Ovary (tissue), 10 donors: ENCODE data around the gene SETDB2. TPM values are rescaled to one million over a fixed set of nuclear protein-coding genes. Genes with fewer than 3 reads are reported as not detected.

Experiments used
- DNase-seq, 5 donors: peaks; one replicate each; pipeline ENCODE4 v3.0.0-alpha.2; 2019 to 2020
- H3K27ac ChIP-seq, 2 donors: fragments of 200-600 bp; one replicate each; pipeline versions ENCODE4 v1.5.1 to v1.8.0; 2019 to 2022
- H3K27me3 ChIP-seq: fragments of 200-600 bp; one replicate; pipeline ENCODE4 v1.8.0; 2022
- H3K36me3 ChIP-seq: fragments of 200-600 bp; sonication (generic); one replicate; pipeline ENCODE4 v1.5.1; 2019
- H3K4me1 ChIP-seq: one replicate; pipeline ENCODE4 v1.8.1; 2013; ENCODE audit warnings: mild to moderate bottlenecking, moderate library complexity; ENCODE audit not compliant: insufficient read depth
- H3K4me3 ChIP-seq: fragments of 200-600 bp; sonication (generic); one replicate; pipeline ENCODE4 v1.5.1; 2017
- H3K9me3 ChIP-seq, 2 donors: fragments of 200-600 bp in 1 of 2; sonication (generic) in 1 of 2; one replicate each; pipeline versions ENCODE4 v1.5.1 to v1.8.1; 2013 to 2019; ENCODE audit warnings: mild to moderate bottlenecking in 1 of 2, moderate library complexity in 1 of 2
- EP300 ChIP-seq: sonication (generic); formaldehyde crosslinking; IDR thresholded peaks from one replicate; pipeline ENCODE4 v1.6.1; 2017; ENCODE audit warnings: antibody characterized with exemption
- POLR2A ChIP-seq: fragments of 450-650 bp; IDR thresholded peaks from one replicate; pipeline ENCODE4 v1.6.1; 2017; ENCODE audit warnings: antibody characterized with exemption, mild to moderate bottlenecking, moderate library complexity
- WGBS, 3 donors: extraction: QIAGEN DNeasy Blood & Tissue Kit in 1 of 3; methylation state at CpG; one replicate each; pipeline versions ENCODE4 v1.1.5 to v1.1.7; 2013 to 2017; 5-methylcytosine and 5-hydroxymethylcytosine counted together
- intact Hi-C, 4 donors: fragments of 100-400 bp; cut with DNase I; formaldehyde crosslinking; loops; one replicate each; pipeline versions ENCODE4 v1.11.0 to v1.15.1; 2022 to 2023
- long read RNA-seq, 3 donors: library from polyadenylated mRNA in 2 of 3; unstranded in 2 of 3; transcript quantifications; one replicate each; pipeline ENCODE4 v2.0.0 and lab custom pipeline, GENCODE V29; 2021 to 2026
- polyA plus RNA-seq, 2 donors: library from polyadenylated mRNA; stranded (reverse); fragments of 200-250 nt in 1 of 2; fragments of 350-450 nt in 1 of 2; fragmentation: Illumina TruSeq in 1 of 2; extraction: RNeasy Lipid Tissue Mini Kit (QIAGEN cat#74804) in 1 of 2; gene quantifications; one replicate each; pipeline ENCODE4 v1.2.3, GENCODE V29; 2013 to 2014
- total RNA-seq, 7 donors: library from RNA; depleted of rRNA in 2 of 7; stranded (reverse); fragments of >200 nt in 2 of 7; fragmentation: NEBNext Ultra II Directional in 3 of 7; extraction: Animal tissue kit (Norgen Biotek cat#: 25700) in 3 of 7; gene quantifications; one replicate each; pipeline versions ENCODE4 v1.1.0 to v1.2.4, GENCODE V29; 2016 to 2023
- TF ChIP-seq, protein P1 (sequence below), 3 donors: fragments of 450-650 bp in 2 of 3; fragments of 200-600 bp in 1 of 3; IDR thresholded peaks; one replicate each; pipeline versions ENCODE4 v1.5.1 to v1.8.0; 2016 to 2022; ENCODE audit warnings: antibody characterized with exemption in 3 of 3, mild to moderate bottlenecking in 1 of 3
- donor health status: DM: no; HTN: no; CAD: no; lungs with moderate emphysema.
- donor health status: DM: no; HTN: no; CAD: no.
- donor health status: Bipolar disorder and iron deficiency.
- donor health status: DM: yes; HTN: yes; CAD: no.
- donor health status: DM: no; HTN: no; CAD: no.
- donor health status: DM: yes; HTN: yes; CAD: no.

Gene SETDB2, protein sequence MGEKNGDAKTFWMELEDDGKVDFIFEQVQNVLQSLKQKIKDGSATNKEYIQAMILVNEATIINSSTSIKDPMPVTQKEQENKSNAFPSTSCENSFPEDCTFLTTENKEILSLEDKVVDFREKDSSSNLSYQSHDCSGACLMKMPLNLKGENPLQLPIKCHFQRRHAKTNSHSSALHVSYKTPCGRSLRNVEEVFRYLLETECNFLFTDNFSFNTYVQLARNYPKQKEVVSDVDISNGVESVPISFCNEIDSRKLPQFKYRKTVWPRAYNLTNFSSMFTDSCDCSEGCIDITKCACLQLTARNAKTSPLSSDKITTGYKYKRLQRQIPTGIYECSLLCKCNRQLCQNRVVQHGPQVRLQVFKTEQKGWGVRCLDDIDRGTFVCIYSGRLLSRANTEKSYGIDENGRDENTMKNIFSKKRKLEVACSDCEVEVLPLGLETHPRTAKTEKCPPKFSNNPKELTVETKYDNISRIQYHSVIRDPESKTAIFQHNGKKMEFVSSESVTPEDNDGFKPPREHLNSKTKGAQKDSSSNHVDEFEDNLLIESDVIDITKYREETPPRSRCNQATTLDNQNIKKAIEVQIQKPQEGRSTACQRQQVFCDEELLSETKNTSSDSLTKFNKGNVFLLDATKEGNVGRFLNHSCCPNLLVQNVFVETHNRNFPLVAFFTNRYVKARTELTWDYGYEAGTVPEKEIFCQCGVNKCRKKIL
- 10 to 100 TPM in 6 of 7 donors, 1 to 10 TPM in 1; 9.1 to 21.6 (median 19.8) TPM for total RNA-seq
- polyA plus RNA-seq = 10 to 100 TPM in 1 of 2 donors, 1 to 10 TPM in 1; 6.6 to 14.3 TPM
- long read RNA-seq, donor 1, partial matches to known transcripts = 9 of 42 reads
- long read RNA-seq, donor 1, other reads (novel, unspliced or antisense) = 33 of 42 reads
- long read RNA-seq, donor 2, full-length matches to known transcripts = 2 of 2 reads
- long read RNA-seq, donor 2, partial matches to known transcripts = 0 of 2 reads
- long read RNA-seq, donor 2, other reads (novel, unspliced or antisense) = 0 of 2 reads
- long read RNA-seq, donor 3, partial matches to known transcripts = 1 of 27 reads
- long read RNA-seq, donor 3, other reads (novel, unspliced or antisense) = 25 of 27 reads

DNA sequence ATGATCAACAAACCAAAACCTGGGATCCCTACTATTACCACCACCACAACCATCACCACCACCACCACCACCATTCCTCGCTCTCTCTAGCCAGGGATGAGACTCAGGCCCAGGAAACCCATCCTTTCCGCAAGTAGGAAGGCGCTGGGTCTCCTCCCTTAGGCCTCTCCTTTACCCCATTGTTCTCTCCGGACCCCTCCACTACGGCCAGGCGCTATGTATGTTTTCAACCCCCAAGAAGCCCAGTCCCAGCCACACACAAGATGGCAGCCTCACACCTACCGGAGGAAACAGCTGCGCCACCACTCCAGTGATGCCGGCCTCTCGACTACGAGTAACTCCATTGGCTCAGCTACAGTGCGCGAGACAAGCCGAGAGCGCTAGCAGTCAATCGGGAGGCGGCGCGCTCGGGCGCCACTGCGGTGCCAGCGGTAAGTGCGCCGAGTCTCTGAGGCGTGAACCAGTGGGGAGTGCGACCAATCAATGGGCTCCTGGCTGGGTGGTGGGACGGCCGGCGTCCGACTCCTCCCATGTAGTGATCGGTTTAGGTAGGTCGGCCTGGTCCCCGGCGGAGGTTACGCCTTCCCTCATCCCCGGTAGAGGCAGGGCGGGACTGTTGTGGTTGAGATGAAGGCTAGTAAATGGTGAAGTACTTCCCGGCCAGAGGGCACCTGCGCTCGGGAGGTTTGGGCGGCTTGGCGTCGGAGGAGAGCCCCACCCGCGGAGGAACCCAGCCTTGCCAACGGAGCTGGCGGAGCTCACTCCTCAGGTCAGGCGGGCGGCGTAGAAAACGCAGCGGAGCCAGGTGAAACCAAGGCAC lies at the start of gene SETDB2, which contains the start of gene CAB39L:
Gene SETDB2 (plus strand): TSS at position 571 of the 820 bp plus-strand sequence. CDS start 7,620 bp downstream, outside the sequence.
Gene CAB39L (minus strand): TSS at position 361 of the 820 bp plus-strand sequence. CDS start 61,154 bp downstream, outside the sequence.
- Histone ChIP-seq H3K4me1 (no peaks in the 10 kb centered on the region), H3K27ac (peak within 1 kb of the TSS; percentile 91 to 92), H3K9me3 (no peaks in the 10 kb centered on the region), H3K27me3 (no peaks in the 10 kb centered on the region), H3K36me3 (no peaks in the 10 kb centered on the region), H3K4me3 (peak within 1 kb of the TSS; percentile 90)
- peak; percentile 98 to 99 (median 99) for DNase-seq
- intact Hi-C loops = loop anchor here in 1 of 4 donors (10.0 kb wide), 1 partner anchor 161 kb away; no protein-coding TSS in a partner anchor
- WGBS, 3 donors = 0 to 1% (median 0%) methylated on average over 46 to 53 of the region's 53 CpGs
- TF ChIP-seq EP300 (no peak), POLR2A (peak; percentile 74)
- TF ChIP-seq, protein P1, sequence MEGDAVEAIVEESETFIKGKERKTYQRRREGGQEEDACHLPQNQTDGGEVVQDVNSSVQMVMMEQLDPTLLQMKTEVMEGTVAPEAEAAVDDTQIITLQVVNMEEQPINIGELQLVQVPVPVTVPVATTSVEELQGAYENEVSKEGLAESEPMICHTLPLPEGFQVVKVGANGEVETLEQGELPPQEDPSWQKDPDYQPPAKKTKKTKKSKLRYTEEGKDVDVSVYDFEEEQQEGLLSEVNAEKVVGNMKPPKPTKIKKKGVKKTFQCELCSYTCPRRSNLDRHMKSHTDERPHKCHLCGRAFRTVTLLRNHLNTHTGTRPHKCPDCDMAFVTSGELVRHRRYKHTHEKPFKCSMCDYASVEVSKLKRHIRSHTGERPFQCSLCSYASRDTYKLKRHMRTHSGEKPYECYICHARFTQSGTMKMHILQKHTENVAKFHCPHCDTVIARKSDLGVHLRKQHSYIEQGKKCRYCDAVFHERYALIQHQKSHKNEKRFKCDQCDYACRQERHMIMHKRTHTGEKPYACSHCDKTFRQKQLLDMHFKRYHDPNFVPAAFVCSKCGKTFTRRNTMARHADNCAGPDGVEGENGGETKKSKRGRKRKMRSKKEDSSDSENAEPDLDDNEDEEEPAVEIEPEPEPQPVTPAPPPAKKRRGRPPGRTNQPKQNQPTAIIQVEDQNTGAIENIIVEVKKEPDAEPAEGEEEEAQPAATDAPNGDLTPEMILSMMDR (IDR thresholded peaks at IDR 0.05) = peak; percentile 50 to 83 (median 79)

DNA sequence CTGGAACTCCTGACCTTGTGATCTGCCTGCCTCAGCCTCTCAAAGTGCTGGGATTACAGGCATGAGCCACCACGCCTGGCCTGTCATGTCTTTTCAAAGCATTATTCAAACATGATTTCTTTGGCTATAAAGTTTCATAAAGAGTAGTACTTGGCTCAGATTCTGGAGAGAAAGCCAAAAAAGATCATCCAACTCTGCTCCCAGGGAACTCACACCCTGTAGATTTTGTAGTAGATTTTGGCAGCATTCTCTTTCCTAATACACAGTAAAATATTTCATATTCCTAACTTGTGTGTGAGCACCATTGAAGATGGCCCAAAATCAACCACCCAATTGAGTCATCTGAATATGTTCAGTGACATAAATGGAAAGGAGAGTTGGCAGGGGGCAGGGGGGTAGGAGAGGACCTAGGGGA lies 48.6 kb upstream of the SETDB2 start:
- Histone ChIP-seq H3K36me3 (no peaks in the 10 kb centered on the region), H3K4me3 (no peak overlapping the region), H3K4me1 (no peaks in the 10 kb centered on the region), H3K9me3 (no peaks in the 10 kb centered on the region), H3K27ac (peak overlapping the region in 1 of 2 donors; percentile 27), H3K27me3 (no peaks in the 10 kb centered on the region)
- WGBS, 3 donors = 70 to 94% (median 81%) methylated on average over 1 of the region's 1 CpG
- intact Hi-C loops = no loop called here
- no peak for DNase-seq
- TF ChIP-seq, protein P1 (IDR thresholded peaks at IDR 0.05) = no peak
- TF ChIP-seq POLR2A (no peak), EP300 (no peak)

DNA sequence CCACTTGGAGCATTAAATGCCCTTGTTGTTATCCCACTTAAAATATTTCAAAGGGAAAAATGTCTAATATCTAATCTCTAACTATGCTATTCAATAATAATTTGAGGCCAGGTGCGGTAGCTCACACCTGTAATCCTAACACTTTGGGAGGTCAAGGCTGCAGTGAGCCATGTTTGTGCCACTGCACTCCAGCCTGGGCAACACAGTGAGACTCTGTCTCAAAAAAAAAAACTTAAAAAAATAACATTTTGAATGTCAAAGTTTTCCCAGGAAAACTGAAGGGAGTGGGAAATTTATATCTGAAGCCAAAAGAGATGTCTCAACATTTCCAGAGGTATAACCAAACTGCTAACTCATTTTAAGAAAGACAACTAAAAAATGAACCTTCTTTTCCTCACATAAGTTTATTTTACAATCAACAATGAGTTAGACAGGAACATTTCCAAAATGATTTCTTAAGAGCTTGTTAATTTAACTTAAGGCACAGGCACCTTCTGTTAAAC lies 48.1 kb upstream of the SETDB2 start:
- Histone ChIP-seq H3K27ac (peak overlapping the region in 1 of 2 donors; percentile 27), H3K27me3 (no peaks in the 10 kb centered on the region), H3K9me3 (no peaks in the 10 kb centered on the region), H3K4me1 (no peaks in the 10 kb centered on the region), H3K36me3 (no peaks in the 10 kb centered on the region), H3K4me3 (no peak overlapping the region)
- WGBS, 3 donors = 87 to 100% (median 96%) methylated on average over 1 of the region's 1 CpG
- DNase-seq = no peak
- TF ChIP-seq EP300 (no peak), POLR2A (no peak)
- TF ChIP-seq, protein P1 (IDR thresholded peaks at IDR 0.05) = no peak
- intact Hi-C loops = no loop called here
